ENCODE measurements around the gene LRRC1.

LRRC1 gene

GRCh38 chr6:53837865-53838769 lies 43.3 kb downstream of the LRRC1 start:
- Histone ChIP-seq H3K4me1 (ENCODE audit: control insufficient read depth, insufficient read depth, low read length) (peaks cover 21% of the 10 kb centered on the region), H3K9me3 (ENCODE audit: control insufficient read depth, insufficient read depth, low read depth, low read length) (no peaks in the 10 kb centered on the region), H3K4me3 (ENCODE audit: low read depth, low read length) (no peak overlapping the region), H3K36me3 (ENCODE audit: control insufficient read depth in 2 of 2, insufficient read depth in 1 of 2, low read length in 2 of 2) (no peaks in the 10 kb centered on the region), H3K27ac (ENCODE audit: extremely low read depth, low read depth, low read length) (no peak overlapping the region)
- no peak for TF ChIP-seq ZFP69B (tag by site-specific recombination; IDR thresholded peaks at IDR 0.05)
- no peak for TF ChIP-seq SP2 (tag by site-specific recombination; IDR thresholded peaks at IDR 0.05)
- no peak for TF ChIP-seq ZNF571 (tag by site-specific recombination; IDR thresholded peaks at IDR 0.05)
- TF ChIP-seq ZBTB20 (tag by site-specific recombination; IDR thresholded peaks at IDR 0.05) = peak; percentile 63
- no peak for TF ChIP-seq ZNF239 (tag by site-specific recombination; IDR thresholded peaks at IDR 0.05)
- TF ChIP-seq ZNF660 (tag by site-specific recombination; IDR thresholded peaks at IDR 0.05) = no peak
- no peak for TF ChIP-seq ZBTB1 (tag by site-specific recombination; IDR thresholded peaks at IDR 0.05)
- TF ChIP-seq MZF1 (tag by site-specific recombination; IDR thresholded peaks at IDR 0.05; ENCODE audit: borderline replicate concordance) = peak; percentile 13; the same call in 1 of the 2 replicates
- TF ChIP-seq TCF7L2 (IDR thresholded peaks at IDR 0.05; ENCODE audit: borderline replicate concordance, low read depth, low read length) = no peak
- no peak for TF ChIP-seq ZNF76 (tag by site-specific recombination; IDR thresholded peaks at IDR 0.05; ENCODE audit: borderline replicate concordance, low read depth)
- TF ChIP-seq ZNF561 (tag by site-specific recombination; IDR thresholded peaks at IDR 0.05; ENCODE audit: borderline replicate concordance) = no peak
- TF ChIP-seq ZFP37 (tag by site-specific recombination; IDR thresholded peaks at IDR 0.05) = no peak
- no peak for TF ChIP-seq ZBTB49 (tag by site-specific recombination; IDR thresholded peaks at IDR 0.05; ENCODE audit: low read depth)
- TF ChIP-seq ZNF350 (tag by site-specific recombination; IDR thresholded peaks at IDR 0.05) = no peak
- no peak for TF ChIP-seq SALL2 (tag by site-specific recombination; IDR thresholded peaks at IDR 0.05; ENCODE audit: borderline replicate concordance)
- no peak for TF ChIP-seq ZNF214 (tag by site-specific recombination; IDR thresholded peaks at IDR 0.05; ENCODE audit: borderline replicate concordance)
- TF ChIP-seq IKZF3 (tag by site-specific recombination; IDR thresholded peaks at IDR 0.05) = peak; percentile 23; the same call in 1 of the 2 replicates
- TF ChIP-seq BCL6B (tag by site-specific recombination; IDR thresholded peaks at IDR 0.05) = peak; percentile 71
- no peak for TF ChIP-seq ELK4 (IDR thresholded peaks at IDR 0.05; ENCODE audit: borderline replicate concordance, low read depth, low read length)
- no peak for TF ChIP-seq HOXC10 (CRISPR knock-in tag; IDR thresholded peaks at IDR 0.05)
- ChIA-PET POLR2A (interaction anchor here (0.8 kb wide), 2 partner anchors 12 to 43 kb away, joined by 3 to 4 read pairs; partner anchors contain the start of gene LRRC1), CTCF (interaction anchor here (0.6 kb wide), 2 partner anchors 119 to 345 kb away, joined by 3 to 4 read pairs; no protein-coding TSS in a partner anchor)

Data from HEK293 (cell line).